SU-DHL-6 (cell line): Measurements from ENCODE around the gene FUT9.

Source experiments
- H2AFZ ChIP-seq: fragments of 200-600 bp; sonication (generic); 2 replicates; pipeline ENCODE4 v1.6.1; 2014; ENCODE audit warnings: low read depth, mild to moderate bottlenecking, moderate library complexity, mixed read lengths, antibody characterized with exemption, low read length; ENCODE audit not compliant: severe bottlenecking
- H3F3A ChIP-seq: fragments of 200-600 bp; shearing (Covaris generic); 2 replicates; pipeline ENCODE4 v1.6.0; 2016; ENCODE audit warnings: antibody characterized with exemption, mild to moderate bottlenecking; ENCODE audit not compliant: insufficient read depth
- H3K27ac ChIP-seq: fragments of 200-600 bp; sonication (generic); 2 replicates; pipeline ENCODE4 v1.5.1; 2016; ENCODE audit warnings: low read depth, mild to moderate bottlenecking, low read length, moderate library complexity, mixed read lengths
- H3K27me3 ChIP-seq: fragments of 200-600 bp; sonication (generic), shearing (Covaris generic); 2 replicates; pipeline ENCODE4 v1.6.0; 2014; ENCODE audit warnings: mild to moderate bottlenecking, low read length
- H3K36me3 ChIP-seq: fragments of 200-600 bp; sonication (generic); 2 replicates; pipeline ENCODE4 v1.6.1; 2014; ENCODE audit warnings: mild to moderate bottlenecking, low read length, mixed read lengths
- H3K4me2 ChIP-seq: fragments of 300-600, 200-600 bp; shearing (Covaris generic), sonication (generic); 2 replicates; pipeline ENCODE4 v1.6.0; 2014; ENCODE audit warnings: low read length, low read depth, mild to moderate bottlenecking; ENCODE audit not compliant: poor library complexity, severe bottlenecking
- H3K4me3 ChIP-seq: fragments of 200-600 bp; sonication (generic); 2 replicates; pipeline ENCODE4 v1.5.1; 2014; ENCODE audit warnings: antibody characterized with exemption, low read length, mild to moderate bottlenecking, mixed read lengths; ENCODE audit not compliant: insufficient read depth, poor library complexity, severe bottlenecking
- H3K79me2 ChIP-seq: fragments of 200-600 bp; sonication (generic); 2 replicates; pipeline ENCODE4 v1.6.1; 2014; ENCODE audit warnings: mild to moderate bottlenecking, low read length, moderate library complexity; ENCODE audit not compliant: insufficient read depth
- H3K9ac ChIP-seq: fragments of 200-600 bp; sonication (generic); 2 replicates; pipeline ENCODE4 v1.7.0; 2014; ENCODE audit warnings: mild to moderate bottlenecking, low read length
- H3K9me2 ChIP-seq: fragments of 200-600 bp; sonication (generic); replicated peaks from 2 replicates; pipeline ENCODE4 v1.6.1; 2014; ENCODE audit warnings: low read length; ENCODE audit not compliant: insufficient read depth
- H3K9me3 ChIP-seq: fragments of 200-600 bp; sonication (generic); 2 replicates; pipeline ENCODE4 v1.6.1; 2014; ENCODE audit warnings: low read length, mixed read lengths; ENCODE audit not compliant: insufficient read depth
- H4K20me1 ChIP-seq: fragments of 200-600 bp; sonication (generic); 2 replicates; pipeline ENCODE4 v1.6.1; 2014; ENCODE audit warnings: low read depth, mild to moderate bottlenecking, antibody characterized with exemption, low read length, moderate library complexity, mixed read lengths
- EZH2phosphoT487 ChIP-seq: fragments of 200-600 bp; sonication (generic), shearing (Covaris generic); conservative IDR thresholded peaks from 2 replicates; pipeline ENCODE4 v1.6.1; 2018; ENCODE audit warnings: mild to moderate bottlenecking, antibody characterized with exemption, low read length, moderate library complexity, mixed read lengths
- TF ChIP-seq, protein P1 (sequence below): fragments of 200-600 bp; sonication (generic); IDR thresholded peaks from one replicate; pipeline ENCODE4 v1.5.1; 2017; ENCODE audit warnings: antibody characterized with exemption, mild to moderate bottlenecking, low read length, moderate library complexity; ENCODE audit not compliant: insufficient read depth, poor library complexity, severe bottlenecking

The FUT9 gene

DNA sequence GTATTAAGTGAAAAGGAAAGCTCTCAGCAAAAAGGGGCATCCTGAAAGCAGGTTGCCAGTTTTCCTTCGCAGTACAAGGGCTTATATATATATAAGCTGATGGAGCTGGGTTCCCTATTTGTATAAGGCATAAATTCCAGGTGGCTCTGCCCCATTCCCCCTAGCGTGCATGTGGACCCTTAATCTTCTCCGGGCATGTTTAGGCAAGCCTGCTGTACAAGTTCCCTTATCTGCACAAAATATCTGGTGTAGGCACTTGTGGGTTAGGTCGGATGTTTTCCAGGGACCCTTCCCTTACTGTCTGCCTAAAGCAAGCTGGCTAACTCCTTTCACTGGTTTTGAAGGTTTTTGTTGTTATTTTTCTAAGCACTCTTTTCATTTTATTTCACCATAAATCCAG, 140.7 kb downstream of the FUT9 start:
- H3K9me3 ChIP-seq: no peaks in the 10 kb centered on the region
- no peaks in the 10 kb centered on the region for H3F3A ChIP-seq
- H3K9me2 ChIP-seq: no peaks in the 10 kb centered on the region
- H3K9ac ChIP-seq: no peak overlapping the region
- H3K4me3 ChIP-seq: no peak overlapping the region
- H3K27ac ChIP-seq: no peak overlapping the region
- no peak for TF ChIP-seq EZH2phosphoT487
- TF ChIP-seq, protein P1, sequence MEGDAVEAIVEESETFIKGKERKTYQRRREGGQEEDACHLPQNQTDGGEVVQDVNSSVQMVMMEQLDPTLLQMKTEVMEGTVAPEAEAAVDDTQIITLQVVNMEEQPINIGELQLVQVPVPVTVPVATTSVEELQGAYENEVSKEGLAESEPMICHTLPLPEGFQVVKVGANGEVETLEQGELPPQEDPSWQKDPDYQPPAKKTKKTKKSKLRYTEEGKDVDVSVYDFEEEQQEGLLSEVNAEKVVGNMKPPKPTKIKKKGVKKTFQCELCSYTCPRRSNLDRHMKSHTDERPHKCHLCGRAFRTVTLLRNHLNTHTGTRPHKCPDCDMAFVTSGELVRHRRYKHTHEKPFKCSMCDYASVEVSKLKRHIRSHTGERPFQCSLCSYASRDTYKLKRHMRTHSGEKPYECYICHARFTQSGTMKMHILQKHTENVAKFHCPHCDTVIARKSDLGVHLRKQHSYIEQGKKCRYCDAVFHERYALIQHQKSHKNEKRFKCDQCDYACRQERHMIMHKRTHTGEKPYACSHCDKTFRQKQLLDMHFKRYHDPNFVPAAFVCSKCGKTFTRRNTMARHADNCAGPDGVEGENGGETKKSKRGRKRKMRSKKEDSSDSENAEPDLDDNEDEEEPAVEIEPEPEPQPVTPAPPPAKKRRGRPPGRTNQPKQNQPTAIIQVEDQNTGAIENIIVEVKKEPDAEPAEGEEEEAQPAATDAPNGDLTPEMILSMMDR: no peak
- H3K27me3 ChIP-seq: no peaks in the 10 kb centered on the region
- H2AFZ ChIP-seq: no peak overlapping the region
- no peak overlapping the region for H3K4me2 ChIP-seq
- no peaks in the 10 kb centered on the region for H4K20me1 ChIP-seq
- H3K36me3 ChIP-seq: no peaks in the 10 kb centered on the region
- no peaks in the 10 kb centered on the region for H3K79me2 ChIP-seq

DNA sequence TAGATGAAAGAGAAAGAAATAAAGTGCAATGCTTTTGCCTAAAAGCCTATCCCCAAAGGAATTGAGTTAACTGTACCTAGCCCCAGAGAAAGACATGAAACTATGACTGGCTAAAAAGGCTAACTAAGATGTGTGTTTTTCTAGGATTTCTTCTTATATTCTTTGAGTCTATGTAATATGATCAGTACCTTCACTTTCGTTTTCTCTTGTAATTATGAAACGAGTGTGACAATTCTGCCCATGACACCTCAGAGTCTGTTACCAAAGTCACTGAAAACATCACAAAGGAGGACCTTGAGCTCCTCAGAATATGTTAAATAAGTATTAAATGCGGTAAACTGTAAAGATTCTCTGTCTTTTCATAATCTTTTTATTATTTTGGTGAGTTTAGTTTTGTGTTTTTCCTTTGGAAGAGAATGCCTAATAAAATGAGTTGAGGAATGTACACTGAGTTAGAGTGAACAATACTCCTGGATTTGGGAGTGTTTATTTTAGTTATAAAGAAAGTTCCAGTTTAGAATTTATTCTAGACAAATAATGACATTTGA, 141.3 kb downstream of the FUT9 start:
- H3K9me2 ChIP-seq: no peaks in the 10 kb centered on the region
- no peak overlapping the region for H3K4me2 ChIP-seq
- H3K27me3 ChIP-seq: no peaks in the 10 kb centered on the region
- no peak overlapping the region for H2AFZ ChIP-seq
- no peaks in the 10 kb centered on the region for H3K79me2 ChIP-seq
- H3K9me3 ChIP-seq: no peaks in the 10 kb centered on the region
- TF ChIP-seq, protein P1: no peak
- TF ChIP-seq EZH2phosphoT487: no peak
- H3F3A ChIP-seq: no peaks in the 10 kb centered on the region
- no peak overlapping the region for H3K4me3 ChIP-seq
- H4K20me1 ChIP-seq: no peaks in the 10 kb centered on the region
- H3K27ac ChIP-seq: no peak overlapping the region
- no peaks in the 10 kb centered on the region for H3K36me3 ChIP-seq
- no peak overlapping the region for H3K9ac ChIP-seq

- Histone ChIP-seq H3K4me2 (no peak overlapping the region), H3K36me3 (no peaks in the 10 kb centered on the region), H2AFZ (no peak overlapping the region), H3K9ac (no peak overlapping the region), H3K9me2 (no peaks in the 10 kb centered on the region), H3K9me3 (no peaks in the 10 kb centered on the region), H3K27me3 (no peaks in the 10 kb centered on the region), H3F3A (no peaks in the 10 kb centered on the region), H4K20me1 (no peaks in the 10 kb centered on the region), H3K27ac (no peak overlapping the region), H3K79me2 (no peaks in the 10 kb centered on the region), H3K4me3 (no peak overlapping the region)
- TF ChIP-seq, protein P1: no peak
- no peak for TF ChIP-seq EZH2phosphoT487
Observed at GRCh38 chr6:96162711-96163120, 146.9 kb downstream of the FUT9 start.
